NCI-H345 treated with DMSO at 0.1 percent for 48 hours (cell line): ENCODE data around the gene CYB561.

Source experiments
- DNase-seq: peaks from one replicate; lab custom pipeline; 2025; ENCODE audit not compliant: unreplicated experiment; lab: John Stamatoyannopoulos, UW

Gene CYB561

DNA sequence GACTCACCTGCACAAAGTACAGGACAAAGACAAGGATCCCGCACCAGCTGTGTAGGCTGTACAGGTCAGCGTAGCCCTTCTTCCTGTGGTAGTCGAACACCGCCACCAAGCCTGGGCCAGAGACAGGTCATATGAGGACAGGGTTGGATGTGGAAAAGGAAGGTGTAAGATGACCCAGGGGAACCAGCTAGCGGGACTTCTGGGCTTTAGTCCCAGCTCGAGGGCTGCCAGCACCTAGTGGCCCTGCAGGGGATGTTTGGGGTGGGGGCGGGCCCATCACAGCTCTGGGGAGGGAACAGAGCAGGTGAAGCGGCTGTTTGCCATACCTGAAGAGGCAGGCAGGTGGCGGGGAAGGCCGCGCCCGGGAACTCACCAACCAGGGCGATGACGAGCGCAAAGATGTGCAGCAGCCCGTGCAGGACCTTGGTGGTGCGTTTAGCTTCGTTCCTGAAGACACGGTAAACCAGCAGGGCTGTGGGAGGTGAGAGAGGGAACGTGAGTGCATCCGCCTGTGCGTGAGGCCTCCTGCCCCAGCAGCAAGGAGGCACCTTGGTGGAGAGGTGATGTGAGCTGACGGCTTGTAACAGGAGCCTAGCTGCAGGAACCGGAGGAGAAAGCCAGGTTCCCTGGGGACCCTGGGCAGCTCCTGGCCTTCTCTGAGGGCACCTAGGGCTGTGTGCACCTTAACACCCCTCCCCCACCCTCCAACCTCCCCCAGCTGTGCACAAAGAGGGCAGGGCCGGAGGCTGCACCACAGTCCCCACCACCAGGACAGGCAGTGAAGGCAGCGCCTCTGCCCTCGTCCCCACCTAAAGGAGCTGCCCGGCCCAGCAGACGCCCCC lies 10.2 kb downstream of the CYB561 start:
- DNase-seq: peak; percentile 79

DNA sequence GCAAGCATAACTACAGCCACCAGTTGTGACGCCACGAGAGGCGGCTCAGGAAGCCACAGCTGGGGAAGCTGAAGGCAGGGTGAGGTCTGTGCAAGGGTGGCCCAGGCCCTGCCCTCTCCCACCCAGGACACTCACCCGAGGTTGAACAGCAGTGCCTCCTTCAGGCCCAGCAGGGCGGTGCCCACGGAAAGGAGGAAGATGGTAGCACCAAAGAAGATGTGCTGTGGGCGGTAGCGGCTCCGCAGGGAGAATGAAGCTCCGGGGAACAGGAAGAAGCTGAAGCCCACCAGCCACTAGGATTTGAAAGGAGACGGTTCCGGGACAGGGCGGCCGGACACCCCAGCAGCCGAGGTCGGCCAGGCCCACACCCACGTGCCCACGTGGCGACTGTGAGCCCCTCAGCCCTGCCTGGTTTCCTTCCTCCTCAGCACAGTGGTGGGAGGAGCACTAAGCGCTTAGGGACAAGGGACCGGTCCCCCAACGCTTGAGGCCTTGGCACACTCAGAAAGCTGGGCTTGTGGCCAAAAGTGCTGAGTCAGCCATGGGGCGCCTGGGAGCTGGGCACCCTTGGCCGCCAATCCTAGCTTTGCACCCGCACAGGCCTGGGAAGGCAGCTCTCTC lies 11.0 kb downstream of the CYB561 start:
- DNase-seq: no peak

DNA sequence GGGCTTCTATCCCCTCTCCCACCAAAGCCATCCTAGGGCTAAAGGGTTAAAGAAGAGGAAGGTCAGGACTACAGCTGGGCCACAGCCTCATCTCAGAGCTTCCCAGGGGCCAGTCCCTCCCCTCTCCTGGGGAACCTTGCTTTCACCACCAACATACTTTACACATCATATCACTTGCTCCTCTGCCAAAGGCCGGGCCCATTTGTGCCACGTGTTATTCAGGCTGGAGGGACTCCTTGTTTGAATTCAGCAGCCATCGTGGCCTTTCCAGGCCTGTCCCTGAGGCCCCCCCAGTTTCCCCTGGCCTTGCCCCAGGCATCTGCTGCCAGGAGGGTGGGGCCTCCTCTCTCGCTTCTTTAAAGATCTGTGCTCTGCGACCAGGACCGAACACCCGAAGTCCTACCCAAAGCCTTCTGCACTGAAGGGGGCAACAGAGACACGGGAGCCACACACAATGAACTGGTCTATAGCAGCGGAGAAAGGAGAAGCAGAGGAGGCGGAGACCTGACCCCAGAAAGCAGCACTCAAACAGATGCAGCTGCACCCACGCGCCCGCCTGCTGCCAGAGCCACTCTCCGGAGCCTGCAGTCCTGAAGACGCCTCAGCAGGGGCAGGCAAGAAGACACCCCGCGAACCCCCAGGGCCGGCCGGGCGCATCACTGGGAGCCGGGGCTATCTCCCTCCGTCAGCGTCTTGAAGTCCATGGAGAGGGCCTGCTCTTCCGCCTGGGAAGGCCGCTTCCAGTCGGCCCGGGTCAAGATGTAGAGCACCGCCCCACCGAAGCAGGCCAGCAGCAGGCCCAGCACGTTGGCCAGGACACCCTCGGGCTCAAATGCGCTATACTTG lies 12.1 kb downstream of the CYB561 start:
- DNase-seq: no peak

- DNase-seq: no peak
Observed at GRCh38 chr17:63431939-63432804, 13.9 kb downstream of the CYB561 start.

DNA sequence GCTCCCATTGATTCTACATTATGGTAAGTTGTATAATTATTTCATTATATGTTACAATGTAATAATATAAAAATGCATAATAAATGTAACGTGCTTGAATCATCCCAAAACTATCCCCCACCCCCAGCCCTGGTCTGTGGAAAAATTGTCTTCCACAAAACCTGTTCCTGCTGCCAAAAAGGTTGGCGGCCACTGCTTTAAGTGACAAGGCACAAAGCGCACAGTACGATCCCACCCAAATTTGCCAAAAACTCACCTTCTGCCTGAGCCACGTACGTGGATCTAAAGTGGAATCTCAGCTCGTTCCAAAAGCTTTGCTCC lies 14.5 kb downstream of the CYB561 start:
- no peak for DNase-seq

DNA sequence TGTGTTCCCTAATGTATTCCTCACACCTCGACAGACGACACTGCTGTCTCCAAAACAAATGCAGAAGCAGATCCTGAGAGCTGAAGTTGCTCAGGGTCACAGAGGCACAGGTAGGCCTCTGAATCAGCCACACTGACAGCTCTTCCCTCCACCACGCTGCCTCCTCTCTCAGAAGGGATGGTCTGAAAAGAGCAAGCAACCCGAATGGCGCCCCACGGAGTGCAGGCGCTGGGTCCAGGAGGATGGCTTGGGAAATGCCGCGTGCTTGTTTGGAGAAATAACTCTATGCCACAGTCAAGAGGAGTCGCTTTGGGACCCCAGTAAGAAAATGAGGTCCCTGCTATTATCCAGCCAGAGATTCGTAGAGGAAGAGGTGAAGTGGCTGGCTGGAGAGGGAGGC lies 15.9 kb downstream of the CYB561 start:
- no peak for DNase-seq

GRCh38 chr17:63429766-63430165 lies 16.3 kb downstream of the CYB561 start:
- no peak for DNase-seq

DNA sequence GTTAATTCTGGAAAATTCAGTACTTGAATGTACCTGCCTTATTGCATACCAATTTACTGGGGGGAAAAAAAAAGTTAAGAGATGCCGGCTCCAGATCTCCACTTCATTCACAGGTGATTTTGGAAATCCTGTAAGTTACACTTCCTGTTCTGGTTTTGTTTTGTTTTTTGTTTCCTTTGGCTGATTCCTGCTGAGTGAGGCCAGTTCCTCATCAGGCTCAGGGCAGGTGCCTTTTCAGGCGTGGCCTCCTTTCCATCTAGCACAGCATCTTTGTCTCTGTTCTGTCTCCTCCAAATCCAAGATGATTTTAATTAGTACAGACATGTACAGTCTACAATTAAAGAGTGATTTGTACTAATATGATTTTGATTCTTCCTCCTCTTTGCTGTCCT lies 19.2 kb downstream of the CYB561 start:
- no peak for DNase-seq

- DNase-seq: no peak
Observed at GRCh38 chr17:63426041-63426916, 19.8 kb downstream of the CYB561 start.

GRCh38 chr17:63425483-63425882 lies 20.6 kb downstream of the CYB561 start:
- DNase-seq: peak; percentile 72

- no peak for DNase-seq
Observed at GRCh38 chr17:63423963-63424362, 22.1 kb downstream of the CYB561 start.

- no peak for DNase-seq
Observed at GRCh38 chr17:63423251-63423950, 22.7 kb downstream of the CYB561 start.

DNA sequence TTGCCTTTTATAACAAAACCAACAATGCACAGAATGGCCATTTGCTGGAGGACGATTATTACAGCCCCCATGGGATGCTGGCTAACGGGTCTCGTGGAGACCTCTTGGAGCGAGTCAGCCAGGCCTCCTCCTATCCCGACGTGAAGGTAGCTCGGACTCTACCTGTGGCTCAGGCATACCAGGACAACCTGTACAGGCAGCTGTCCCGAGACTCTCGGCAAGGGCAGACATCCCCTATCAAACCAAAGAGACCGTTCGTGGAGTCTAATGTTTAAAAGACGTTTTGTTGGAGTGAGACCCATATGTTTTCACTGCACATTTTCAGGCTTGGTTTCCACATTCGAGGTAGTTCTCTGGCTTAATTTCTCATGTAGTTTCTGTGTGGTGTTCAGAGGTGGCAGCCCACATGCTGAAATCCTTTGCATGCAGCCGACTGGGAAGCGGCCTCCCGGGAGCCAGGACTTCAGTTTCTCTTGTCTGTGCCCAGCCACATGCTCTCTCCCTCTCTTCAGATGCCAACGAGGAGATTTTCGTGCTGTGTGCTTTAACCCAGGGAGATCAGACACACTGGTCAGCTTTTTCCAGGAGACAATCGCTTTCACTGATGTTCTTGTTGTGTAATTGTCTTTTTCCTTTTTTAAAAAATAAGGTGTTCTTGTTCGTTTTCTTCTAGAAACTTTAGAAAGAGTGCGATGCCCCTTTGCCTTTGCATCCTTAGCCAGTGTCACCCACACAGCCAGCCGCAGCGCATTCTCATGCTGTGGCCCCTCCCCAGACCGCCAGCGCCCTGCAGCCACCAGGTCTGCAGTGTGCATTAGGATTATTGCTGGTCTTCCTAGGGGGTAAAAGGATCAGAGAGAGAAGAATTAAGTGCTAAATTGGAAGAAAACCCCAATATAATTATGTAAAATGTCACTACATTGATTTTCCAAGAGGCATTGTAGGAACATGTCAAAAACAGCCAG lies 24.1 kb downstream of the CYB561 start:
- no peak for DNase-seq

- DNase-seq: no peak
Observed at GRCh38 chr17:63420868-63421680, 25.0 kb downstream of the CYB561 start.

DNA sequence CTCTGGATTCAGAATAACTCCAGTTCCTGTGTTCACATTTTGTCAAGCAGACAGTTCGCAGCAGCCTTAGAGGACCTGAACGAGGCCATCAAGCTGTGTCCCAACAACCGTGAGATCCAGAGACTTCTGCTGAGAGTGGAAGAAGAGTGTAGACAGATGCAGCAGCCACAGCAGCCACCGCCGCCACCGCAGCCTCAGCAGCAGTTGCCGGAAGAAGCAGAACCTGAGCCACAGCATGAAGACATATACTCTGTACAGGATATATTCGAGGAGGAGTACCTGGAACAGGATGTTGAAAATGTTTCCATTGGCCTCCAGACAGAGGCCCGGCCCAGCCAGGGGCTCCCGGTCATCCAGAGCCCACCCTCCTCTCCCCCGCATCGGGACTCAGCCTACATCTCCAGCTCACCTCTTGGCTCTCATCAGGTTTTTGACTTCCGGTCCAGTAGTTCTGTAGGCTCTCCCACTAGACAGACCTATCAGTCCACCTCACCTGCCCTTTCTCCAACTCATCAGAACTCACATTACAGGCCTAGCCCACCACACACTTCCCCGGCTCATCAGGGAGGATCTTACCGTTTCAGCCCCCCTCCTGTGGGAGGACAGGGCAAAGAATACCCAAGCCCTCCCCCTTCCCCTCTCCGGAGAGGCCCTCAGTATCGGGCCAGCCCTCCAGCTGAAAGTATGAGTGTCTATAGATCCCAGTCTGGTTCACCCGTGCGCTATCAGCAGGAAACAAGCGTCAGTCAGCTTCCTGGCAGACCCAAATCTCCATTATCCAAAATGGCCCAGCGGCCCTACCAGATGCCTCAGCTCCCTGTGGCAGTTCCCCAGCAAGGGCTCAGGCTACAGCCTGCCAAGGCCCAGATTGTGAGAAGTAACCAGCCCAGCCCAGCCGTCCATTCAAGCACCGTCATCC lies 25.9 kb downstream of the CYB561 start:
- no peak for DNase-seq

GRCh38 chr17:63419398-63419797 lies 26.7 kb downstream of the CYB561 start:
- DNase-seq: no peak
